Tibial artery (tissue), 4 donors: ENCODE measurements around the gene HTD2.
A peak's percentile ranks its signal among the peaks of the same experiment; 100 is the strongest.

Experiments
- DNase-seq, 2 donors: peaks; one replicate each; pipeline ENCODE4 v3.0.0-alpha.2; 2019
- H3K27ac ChIP-seq, 2 donors: fragments of 200-600 bp; sonication (generic) in 1 of 2; 1 replicate in 1 of 2; 2 replicates in 1 of 2; pipeline ENCODE4 v1.5.1; 2018 to 2019; ENCODE audit warnings: mild to moderate bottlenecking in 1 of 2
- H3K27me3 ChIP-seq, 2 donors: fragments of 200-600 bp; sonication (generic) in 1 of 2; one replicate each; pipeline versions ENCODE4 v1.5.1 to v1.6.0; 2016 to 2019
- H3K36me3 ChIP-seq, 3 donors: fragments of 200-600 bp; sonication (generic) in 2 of 3; one replicate each; pipeline ENCODE4 v1.5.1; 2016 to 2019; ENCODE audit warnings: mild to moderate bottlenecking in 2 of 3
- H3K4me1 ChIP-seq, 4 donors: fragments of 200-600 bp; sonication (generic) in 2 of 4; 1 replicate in 3 of 4; 2 replicates in 1 of 4; pipeline ENCODE4 v1.5.1; 2016 to 2019
- H3K4me3 ChIP-seq, 2 donors: fragments of 200-600 bp; sonication (generic) in 1 of 2; 1 replicate in 1 of 2; 2 replicates in 1 of 2; pipeline ENCODE4 v1.5.1; 2018 to 2019; ENCODE audit warnings: mild to moderate bottlenecking in 2 of 2
- H3K9me3 ChIP-seq, 3 donors: fragments of 200-600 bp; sonication (generic) in 1 of 3; one replicate each; pipeline ENCODE4 v1.5.1; 2016 to 2019
- CTCF ChIP-seq, 2 experiments: fragments of 200-600 bp in 1 of 2; fragments of 450-650 bp in 1 of 2; IDR thresholded peaks; one replicate each; pipeline ENCODE4 v1.5.1; 2017 to 2019; ENCODE audit warnings: antibody characterized with exemption in 2 of 2, mild to moderate bottlenecking in 1 of 2, moderate library complexity in 1 of 2
- intact Hi-C: fragments of 100-400 bp; cut with DNase I; formaldehyde crosslinking; loops from one replicate; pipeline ENCODE4 v1.15.0; 2023; ENCODE audit warnings: low total_unique reads

Gene HTD2

GRCh38 chr3:58325525-58325992 lies 19.2 kb downstream of the HTD2 start:
- Histone ChIP-seq H3K4me1 (peaks cover 0 to 7% (median 0%) of the 10 kb centered on the region in 4 donors), H3K9me3 (no peaks in the 10 kb centered on the region), H3K27me3 (no peaks in the 10 kb centered on the region), H3K4me3 (no peak overlapping the region), H3K36me3 (no peaks in the 10 kb centered on the region), H3K27ac (no peak overlapping the region)
- no peak for TF ChIP-seq CTCF (IDR thresholded peaks at IDR 0.05)
- DNase-seq = no peak
- intact Hi-C loops = no loop called here

GRCh38 chr3:58326267-58326900 lies 20.1 kb downstream of the HTD2 start:
- Histone ChIP-seq H3K4me3 (no peak overlapping the region), H3K27ac (no peak overlapping the region), H3K36me3 (no peaks in the 10 kb centered on the region), H3K9me3 (no peaks in the 10 kb centered on the region), H3K27me3 (no peaks in the 10 kb centered on the region), H3K4me1 (peaks cover 0 to 7% (median 0%) of the 10 kb centered on the region in 4 donors)
- intact Hi-C loops = no loop called here
- no peak for DNase-seq
- no peak for TF ChIP-seq CTCF (IDR thresholded peaks at IDR 0.05)

- Histone ChIP-seq H3K9me3 (no peaks in the 10 kb centered on the region), H3K27ac (no peak overlapping the region), H3K36me3 (no peaks in the 10 kb centered on the region), H3K27me3 (no peaks in the 10 kb centered on the region), H3K4me1 (peaks cover 0 to 24% (median 10%) of the 10 kb centered on the region in 4 donors), H3K4me3 (no peak overlapping the region)
- TF ChIP-seq CTCF (IDR thresholded peaks at IDR 0.05) = no peak
- no peak for DNase-seq
- intact Hi-C loops = no loop called here
Measured at GRCh38 chr3:58329150-58329921, 23.0 kb downstream of the HTD2 start.

DNA sequence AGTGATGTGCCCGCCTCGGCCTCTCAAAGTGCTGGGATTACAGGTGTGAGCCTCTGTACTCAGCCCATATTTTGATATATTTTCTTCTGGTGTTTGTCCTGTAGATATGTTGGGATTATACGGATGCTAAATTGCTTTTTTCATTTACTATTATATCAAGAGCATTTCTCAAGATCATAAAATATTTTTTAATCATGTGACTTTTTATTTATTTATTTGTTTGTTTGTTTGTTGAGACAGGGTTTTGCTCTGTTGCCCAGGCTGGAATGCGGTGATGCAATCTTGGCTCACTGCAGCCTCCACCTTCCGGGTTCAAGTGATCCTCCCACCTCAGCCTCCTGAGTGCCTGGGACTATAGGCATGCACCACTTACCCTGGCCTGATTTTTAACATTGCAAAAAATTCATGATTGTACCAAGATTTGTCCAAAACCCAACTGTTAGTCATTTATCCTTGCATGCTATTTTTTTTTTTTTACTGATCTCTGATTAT lies 23.6 kb downstream of the HTD2 start:
- no peaks in the 10 kb centered on the region for H3K9me3 ChIP-seq
- H3K27ac ChIP-seq = no peak overlapping the region
- no peaks in the 10 kb centered on the region for H3K27me3 ChIP-seq
- H3K36me3 ChIP-seq = no peaks in the 10 kb centered on the region
- no peak overlapping the region for H3K4me3 ChIP-seq
- H3K4me1 ChIP-seq = peaks cover 0 to 28% (median 13%) of the 10 kb centered on the region in 4 donors
- DNase-seq = no peak
- TF ChIP-seq CTCF (IDR thresholded peaks at IDR 0.05) = no peak
- intact Hi-C loops = no loop called here

DNA sequence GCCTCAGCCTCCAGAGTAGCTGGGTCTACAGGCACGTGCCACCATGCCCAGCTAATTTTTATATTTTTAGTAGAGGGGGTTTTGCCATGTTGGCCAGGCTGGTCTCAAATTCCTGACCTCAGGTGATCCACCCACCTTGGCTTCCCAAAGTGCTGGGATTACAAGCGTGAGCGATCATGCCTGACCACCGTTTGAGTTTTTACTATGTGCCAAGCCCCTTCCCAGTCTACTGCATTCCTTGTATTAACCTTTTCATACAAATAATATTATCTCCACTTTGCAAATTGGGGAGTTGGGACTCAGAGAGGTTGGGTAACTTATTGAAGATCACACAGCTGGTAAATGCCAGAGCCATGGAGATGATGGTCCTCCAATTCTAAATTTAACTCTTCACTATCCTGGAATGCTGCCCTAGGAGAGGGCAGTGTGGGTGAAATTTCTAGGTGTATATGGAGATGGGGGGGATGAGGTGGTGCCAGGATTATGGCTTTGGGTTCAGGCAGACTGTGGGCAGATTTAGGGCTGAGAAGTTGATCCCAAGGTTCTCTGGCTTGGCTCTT lies 25.4 kb downstream of the HTD2 start:
- no peak for TF ChIP-seq CTCF (IDR thresholded peaks at IDR 0.05)
- Histone ChIP-seq H3K4me3 (no peak overlapping the region), H3K4me1 (peaks cover 0 to 37% (median 15%) of the 10 kb centered on the region in 4 donors), H3K36me3 (no peaks in the 10 kb centered on the region), H3K9me3 (no peaks in the 10 kb centered on the region), H3K27ac (peak overlapping the region in 1 of 2 donors; percentile 59), H3K27me3 (no peaks in the 10 kb centered on the region)
- intact Hi-C loops = loop anchor here (2.0 kb wide), 1 partner anchor 161 kb away; the partner anchor contains the start of gene KCTD6
- no peak for DNase-seq
